Psoas muscle (tissue), 8 donors: Measurements from ENCODE around the gene CDH4. TPM values are rescaled to one million over a fixed set of nuclear protein-coding genes. Genes with fewer than 3 reads are reported as not detected.

Experiments
- ATAC-seq, 4 donors: fragments of 200-7000 bp; cut with Tn5 transposase; one replicate each; pipeline ENCODE4 v1.9.1; 2020; ENCODE audit warnings: moderate library complexity in 3 of 4, mild to moderate bottlenecking in 2 of 4
- DNase-seq, 2 donors: peaks; one replicate each; pipeline ENCODE4 v3.0.0-alpha.2; 2020
- H3K27ac ChIP-seq: fragments of 200-600 bp; one replicate; pipeline ENCODE4 v1.8.0; 2022
- H3K27me3 ChIP-seq, 3 donors: fragments of 200-600 bp in 1 of 3; one replicate each; pipeline versions ENCODE4 v1.6.1 to v1.8.0; 2013 to 2022; ENCODE audit warnings: low read length in 2 of 3, mild to moderate bottlenecking in 2 of 3, moderate library complexity in 1 of 3; ENCODE audit not compliant: insufficient read depth in 3 of 3
- H3K36me3 ChIP-seq, 2 donors: fragments of 200-600 bp in 1 of 2; one replicate each; pipeline versions ENCODE4 v1.6.1 to v1.8.0; 2013 to 2022; ENCODE audit warnings: low read depth in 1 of 2, mild to moderate bottlenecking in 1 of 2, moderate library complexity in 1 of 2; ENCODE audit not compliant: insufficient read depth in 1 of 2
- H3K4me1 ChIP-seq: fragments of 200-600 bp; one replicate; pipeline ENCODE4 v1.8.0; 2022
- H3K4me3 ChIP-seq: fragments of 200-600 bp; one replicate; pipeline ENCODE4 v1.8.0; 2022; ENCODE audit warnings: mild to moderate bottlenecking
- H3K9me3 ChIP-seq: fragments of 200-600 bp; one replicate; pipeline ENCODE4 v1.8.0; 2022
- CTCF ChIP-seq: fragments of 200-600 bp; IDR thresholded peaks from one replicate; pipeline ENCODE4 v1.8.0; 2022; ENCODE audit warnings: antibody characterized with exemption
- WGBS, 3 donors: extraction: QIAGEN DNeasy Blood & Tissue Kit; methylation state at CpG; one replicate each; pipeline versions ENCODE4 v1.1.6 to v1.1.7; 2013; 5-methylcytosine and 5-hydroxymethylcytosine counted together
- intact Hi-C, 2 donors: fragments of 100-400 bp; cut with DNase I; formaldehyde crosslinking; loops; one replicate each; pipeline versions ENCODE4 v1.11.0 to v1.14.2; 2022
- polyA plus RNA-seq, 3 donors: library from polyadenylated mRNA; stranded (reverse); fragments of 200-250 nt; gene quantifications; one replicate each; pipeline ENCODE4 v1.2.3, GENCODE V29; 2013
- total RNA-seq, 4 donors: library from RNA; stranded (reverse); fragmentation: NEBNext Ultra II Directional in 2 of 4; extraction: Animal tissue kit (Norgen Biotek cat#: 25700) in 2 of 4; gene quantifications; one replicate each; pipeline versions ENCODE4 v1.2.1 to v1.2.4, GENCODE V29; 2021 to 2023
- donor health status: healthy with polysubstance abuse.
- donor health status: DM: no; HTN: no; CAD: no; lungs with moderate emphysema.
- donor health status: Bipolar disorder and iron deficiency.
- donor health status: healthy.
- donor health status: DM: yes; HTN: yes; CAD: no.
- donor health status: DM: no; HTN: no; CAD: no.
- donor health status: DM: no; HTN: no; CAD: no.
- donor health status: DM: yes; HTN: yes; CAD: no.

CDH4 gene
- total and polyA plus RNA-seq, 7 donors = 0.26 to 1.0 (median 0.34) TPM

DNA sequence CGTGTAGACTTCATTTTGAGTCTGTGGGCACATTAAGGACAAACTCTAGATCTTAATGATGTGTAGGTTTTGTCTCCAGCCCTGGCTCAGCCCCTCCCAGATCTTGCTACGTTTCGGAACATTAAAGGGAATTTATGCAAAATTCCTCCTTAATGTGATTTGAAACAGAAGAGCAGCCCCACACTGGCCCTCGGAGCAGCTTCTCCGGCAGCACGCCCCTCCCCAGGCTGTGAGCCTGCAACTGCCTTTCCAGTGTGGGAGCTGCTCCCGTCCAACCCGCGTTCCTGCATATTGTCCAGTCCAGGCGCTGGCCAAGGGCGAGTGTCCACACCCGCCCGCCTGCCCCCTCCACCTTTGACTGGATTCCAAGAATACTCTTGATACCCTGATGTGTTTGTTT lies 556.4 kb downstream of the CDH4 start:
- peak in 1 of 2 donors; percentile 22 for DNase-seq
- no peaks in the 10 kb centered on the region for H3K36me3 ChIP-seq
- H3K4me3 ChIP-seq = no peak overlapping the region
- peaks cover 0 to 18% (median 17%) of the 10 kb centered on the region in 3 donors for H3K27me3 ChIP-seq
- WGBS, 3 donors = 19 to 24% (median 20%) methylated on average over 13 of the region's 13 CpGs
- intact Hi-C loops = no loop called here
- TF ChIP-seq CTCF = no peak
- no peak for ATAC-seq
- no peaks in the 10 kb centered on the region for H3K4me1 ChIP-seq
- no peaks in the 10 kb centered on the region for H3K9me3 ChIP-seq
- no peak overlapping the region for H3K27ac ChIP-seq

GRCh38 chr20:61809006-61809770 lies 557.1 kb downstream of the CDH4 start:
- Histone ChIP-seq H3K27me3 (peaks cover 0 to 16% (median 12%) of the 10 kb centered on the region in 3 donors), H3K36me3 (no peaks in the 10 kb centered on the region), H3K9me3 (no peaks in the 10 kb centered on the region), H3K4me3 (no peak overlapping the region), H3K27ac (no peak overlapping the region), H3K4me1 (no peaks in the 10 kb centered on the region)
- DNase-seq = peak in 1 of 2 donors; percentile 30
- ATAC-seq = no peak
- 81 to 86% (median 84%) methylated on average over 25 of the region's 25 CpGs for WGBS, 3 donors
- TF ChIP-seq CTCF = no peak
- intact Hi-C loops = no loop called here

- intact Hi-C loops = no loop called here
- WGBS, 3 donors = 87 to 90% (median 87%) methylated on average over 22 of the region's 22 CpGs
Measured at GRCh38 chr20:61810066-61810737, 558.1 kb downstream of the CDH4 start.

DNA sequence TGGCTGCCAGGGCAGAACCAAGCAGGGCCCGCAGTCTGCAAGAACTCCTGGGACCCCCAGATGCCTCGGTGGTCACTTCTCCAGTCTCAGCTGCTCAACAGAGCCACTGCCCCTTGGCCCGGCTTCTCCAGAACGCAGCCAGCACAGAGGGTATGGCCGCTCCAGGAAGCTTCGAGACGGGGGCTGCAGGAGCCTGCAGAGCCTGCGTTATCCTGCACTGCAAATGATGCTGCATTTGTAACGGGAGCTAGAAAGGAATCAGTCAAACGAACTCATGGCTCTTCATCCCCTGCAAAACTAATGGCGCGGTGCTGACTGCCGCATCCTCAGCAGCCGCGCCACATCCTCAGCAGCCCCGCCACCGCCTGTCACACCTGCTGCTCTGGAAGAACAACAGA lies 558.7 kb downstream of the CDH4 start:
- ATAC-seq (no peak), DNase-seq (peak in 1 of 2 donors; percentile 28)
- no peaks in the 10 kb centered on the region for H3K4me1 ChIP-seq
- TF ChIP-seq CTCF = no peak
- H3K27me3 ChIP-seq = peaks cover 0 to 8% (median 0%) of the 10 kb centered on the region in 3 donors
- H3K9me3 ChIP-seq = no peaks in the 10 kb centered on the region
- 86 to 90% (median 88%) methylated on average over 17 of the region's 17 CpGs for WGBS, 3 donors
- intact Hi-C loops = no loop called here
- H3K4me3 ChIP-seq = no peak overlapping the region
- no peaks in the 10 kb centered on the region for H3K36me3 ChIP-seq
- no peak overlapping the region for H3K27ac ChIP-seq

More at GRCh38 chr20:61810066-61810737, 558.1 kb downstream of the CDH4 start:
- Histone ChIP-seq H3K4me3 (no peak overlapping the region), H3K9me3 (no peaks in the 10 kb centered on the region), H3K4me1 (no peaks in the 10 kb centered on the region), H3K27ac (no peak overlapping the region), H3K36me3 (no peaks in the 10 kb centered on the region), H3K27me3 (peaks cover 0 to 13% (median 2%) of the 10 kb centered on the region in 3 donors)
- ATAC-seq (no peak), DNase-seq (peak in 1 of 2 donors; percentile 37)
- TF ChIP-seq CTCF = no peak
